ENCODE measurements around the gene UNK. TPM values are rescaled to one million over a fixed set of nuclear protein-coding genes. Genes with fewer than 3 reads are reported as not detected.

Gene UNK
- total and polyA plus RNA-seq, 4 donors, result 4.0 to 16.4 (median 8.9) TPM

- no peak overlapping the region for H3K27ac ChIP-seq (ENCODE audit: low read depth in 1 of 2, low read length in 2 of 2)
- H3K36me3 ChIP-seq (ENCODE audit: control insufficient read depth in 4 of 4, insufficient read depth in 3 of 4, low read depth in 1 of 4, low read length in 3 of 4), result no peaks in the 10 kb centered on the region
- 97% methylated on average over 7 of the region's 7 CpGs for WGBS
- H3K4me3 ChIP-seq (ENCODE audit: low read depth in 1 of 3, low read length in 3 of 3), result no peak overlapping the region
- H3K9ac ChIP-seq (ENCODE audit: low read depth in 1 of 2, low read length in 2 of 2), result no peak overlapping the region
- H3K27me3 ChIP-seq (ENCODE audit: control insufficient read depth in 4 of 4, insufficient read depth in 4 of 4, low read length in 3 of 4), result no peaks in the 10 kb centered on the region
- peaks cover 2 to 8% (median 7%) of the 10 kb centered on the region in 4 donors for H3K4me1 ChIP-seq (ENCODE audit: control insufficient read depth in 4 of 4, insufficient read depth in 4 of 4, low read length in 3 of 4)
- no peak for DNase-seq (ENCODE audit: low spot score)
- no peaks in the 10 kb centered on the region for H3K9me3 ChIP-seq (ENCODE audit: control insufficient read depth in 4 of 4, low read length in 3 of 4)
- TF ChIP-seq CTCF (IDR thresholded peaks at IDR 0.05; ENCODE audit: low read depth, low read length, missing input control), result no peak
- TF ChIP-seq HNF4A (conservative IDR thresholded peaks at IDR 0.05), result no peak
- no peak for TF ChIP-seq MAX (IDR thresholded peaks at IDR 0.05)
- TF ChIP-seq HNF4G (IDR thresholded peaks at IDR 0.05), result no peak
- no peak for TF ChIP-seq REST (IDR thresholded peaks at IDR 0.05)
- TF ChIP-seq RXRA (IDR thresholded peaks at IDR 0.05), result no peak
- TF ChIP-seq NR2F2 (IDR thresholded peaks at IDR 0.05), result no peak
- no peak for TF ChIP-seq FOXA1 (IDR thresholded peaks at IDR 0.05)
- no peak for TF ChIP-seq RAD21 (IDR thresholded peaks at IDR 0.05)
- TF ChIP-seq YY1 (IDR thresholded peaks at IDR 0.05), result no peak
- no peak for TF ChIP-seq JUND (IDR thresholded peaks at IDR 0.05)
- no peak for TF ChIP-seq ATF3 (IDR thresholded peaks at IDR 0.05)
- no peak for TF ChIP-seq EGR1 (IDR thresholded peaks at IDR 0.05; ENCODE audit: low read depth in 2 of 2)
- TF ChIP-seq FOXA2 (IDR thresholded peaks at IDR 0.05), result no peak
- TF ChIP-seq SP1 (IDR thresholded peaks at IDR 0.05), result no peak
- no peak for TF ChIP-seq TAF1 (conservative IDR thresholded peaks at IDR 0.05)
- no peak for TF ChIP-seq GABPA (IDR thresholded peaks at IDR 0.05 in 1 of 2, conservative IDR thresholded peaks at IDR 0.05 in 1 of 2)
- TF ChIP-seq ZBTB33 (IDR thresholded peaks at IDR 0.05), result no peak
Observed at GRCh38 chr17:75739174-75739573, 45.4 kb upstream of the UNK start.
